ENCODE results near the gene TNS3.

TNS3 gene

GRCh38 chr7:47383072-47383471 lies 198.8 kb downstream of the TNS3 start:
- DNase-seq (ENCODE audit: insufficient read length, low spot score): no peak
- no peak for TF ChIP-seq CTCF (IDR thresholded peaks at IDR 0.05; ENCODE audit: insufficient read depth, missing control alignments)
- FAIRE-seq: no peak

DNA sequence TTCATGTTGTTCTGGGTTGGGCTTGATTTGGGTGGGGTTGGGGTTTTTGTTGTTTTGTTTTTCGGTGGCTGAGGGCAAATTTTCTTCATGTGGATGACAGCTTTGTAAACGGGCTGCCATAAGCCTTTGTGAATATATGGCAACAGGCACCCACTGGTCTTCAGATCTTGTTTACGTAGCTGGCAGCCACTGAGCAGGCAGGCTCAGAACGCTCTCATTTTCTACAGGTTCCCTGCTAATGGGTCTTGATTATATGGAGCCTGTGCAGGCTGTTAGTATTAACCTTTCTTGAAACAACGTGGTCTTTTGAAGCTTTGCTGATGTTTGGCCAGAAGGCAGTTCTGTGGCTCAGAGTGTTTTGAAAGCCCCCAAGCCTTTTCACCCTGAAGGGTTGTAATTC lies 199.7 kb downstream of the TNS3 start:
- DNase-seq (ENCODE audit: insufficient read length, low spot score): no peak
- no peak for TF ChIP-seq CTCF (IDR thresholded peaks at IDR 0.05; ENCODE audit: insufficient read depth, missing control alignments)
- FAIRE-seq: no peak

DNA sequence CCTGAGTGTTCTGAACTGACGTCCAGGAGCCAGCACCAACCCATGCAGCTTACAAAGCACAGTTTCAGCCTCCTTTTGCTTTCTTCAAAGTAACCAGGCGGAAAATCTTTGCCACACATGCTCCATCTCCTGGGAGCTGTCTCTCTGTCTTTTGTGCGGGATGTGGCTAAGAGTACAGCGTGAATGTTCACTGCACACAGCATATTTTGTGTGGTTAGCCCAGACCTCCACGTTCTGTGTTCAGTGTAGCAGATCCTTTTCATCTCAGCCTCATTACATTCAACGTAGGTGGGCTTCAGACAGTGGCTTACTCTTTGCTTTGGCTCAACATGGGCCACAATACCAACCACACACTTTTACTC lies 200.8 kb downstream of the TNS3 start:
- no peak for FAIRE-seq
- no peak for DNase-seq (ENCODE audit: insufficient read length, low spot score)
- no peak for TF ChIP-seq CTCF (IDR thresholded peaks at IDR 0.05; ENCODE audit: insufficient read depth, missing control alignments)

GRCh38 chr7:47380325-47381133 lies 201.4 kb downstream of the TNS3 start:
- no peak for TF ChIP-seq CTCF (IDR thresholded peaks at IDR 0.05; ENCODE audit: insufficient read depth, missing control alignments)
- FAIRE-seq (no peak), DNase-seq (ENCODE audit: insufficient read length, low spot score) (no peak)

DNA sequence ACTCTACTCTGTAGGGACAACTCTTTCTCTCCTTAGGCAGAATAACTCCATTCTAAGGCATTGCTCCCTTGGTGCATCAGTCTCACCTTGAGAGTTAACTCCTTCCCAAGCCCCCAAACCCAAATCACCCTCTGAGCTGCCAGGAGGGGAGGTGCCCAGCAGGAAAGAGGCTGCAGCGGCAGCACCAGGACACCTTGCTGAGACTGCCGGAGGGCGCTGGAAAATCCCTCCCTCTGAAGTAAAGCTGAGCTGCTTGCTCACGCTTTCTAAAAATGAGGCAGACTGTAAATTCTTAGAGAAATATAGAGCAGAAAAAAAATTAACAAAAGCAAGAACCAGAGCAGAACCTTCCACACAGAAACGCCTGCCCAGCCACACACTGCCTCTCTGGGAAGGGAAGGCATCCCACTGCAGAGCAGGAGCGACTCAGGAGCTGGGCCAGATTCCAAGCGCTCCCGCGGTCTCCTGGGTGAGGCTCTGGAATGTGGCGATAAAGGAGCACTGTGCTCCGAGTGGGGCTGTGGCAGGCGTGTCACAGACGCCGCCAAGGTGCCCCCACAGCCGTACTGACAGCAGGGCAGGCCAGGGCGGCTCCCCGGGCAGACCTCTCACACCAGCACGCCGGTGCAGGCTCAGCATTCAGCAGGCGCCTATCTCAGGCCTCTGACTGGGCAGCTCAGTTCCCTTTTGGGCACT lies 202.1 kb downstream of the TNS3 start:
- FAIRE-seq (no peak), DNase-seq (ENCODE audit: insufficient read length, low spot score) (no peak)
- TF ChIP-seq CTCF (IDR thresholded peaks at IDR 0.05; ENCODE audit: insufficient read depth, missing control alignments): no peak

DNA sequence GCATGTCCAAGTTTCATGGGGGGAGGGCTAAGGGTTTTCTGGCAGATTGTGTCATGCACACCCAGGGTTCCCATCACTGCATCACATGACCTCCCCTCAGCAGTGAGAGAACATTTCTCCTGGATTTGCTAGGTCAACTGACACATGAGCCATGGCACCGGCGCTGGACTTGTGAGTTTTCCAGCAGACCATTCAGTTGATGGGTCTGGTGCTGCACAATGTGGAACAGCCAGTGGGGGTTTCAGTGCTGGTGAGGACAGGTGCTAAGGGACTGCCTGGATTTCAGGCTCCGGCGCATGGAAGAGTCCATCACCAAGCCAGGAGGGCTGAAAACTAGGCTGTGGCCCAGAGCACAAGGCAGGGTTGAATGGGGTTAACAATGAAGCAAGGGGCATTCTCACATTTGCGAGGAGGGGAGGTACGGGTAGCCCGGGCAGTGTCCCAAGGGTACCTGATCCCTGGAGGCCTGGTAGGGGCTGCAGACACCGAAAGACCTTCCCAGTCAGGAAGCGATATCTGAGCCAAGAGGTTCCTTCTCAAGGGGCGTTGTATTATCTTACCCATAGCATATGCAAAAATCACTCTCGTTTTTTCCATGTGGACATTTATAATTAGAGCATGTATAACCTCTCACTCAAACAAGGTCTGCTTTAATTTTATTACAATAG lies 203.0 kb downstream of the TNS3 start:
- TF ChIP-seq CTCF (IDR thresholded peaks at IDR 0.05; ENCODE audit: insufficient read depth, missing control alignments): no peak
- DNase-seq (ENCODE audit: insufficient read length, low spot score) (no peak), FAIRE-seq (no peak)

Measured in D721Med (cell line).